Left ventricle myocardium inferior (tissue), 1 donor: ENCODE results near the gene PLD2. TPM values are rescaled to one million over a fixed set of nuclear protein-coding genes. Genes with fewer than 3 reads are reported as not detected.
"Not testable (repeated sequence)": the region's sequence is repeated elsewhere in the genome, so short reads cannot be mapped to it uniquely, and the experiment has no call there.

Experiments
- DNase-seq: peaks from one replicate; pipeline ENCODE4 v3.0.0-alpha.2; 2020
- H3K27ac ChIP-seq: fragments of 200-600 bp; replicated peaks from 2 replicates; pipeline ENCODE4 v1.8.0; 2021
- H3K27me3 ChIP-seq: fragments of 200-600 bp; 2 replicates; pipeline ENCODE4 v1.8.0; 2021; ENCODE audit warnings: low read depth
- H3K36me3 ChIP-seq: fragments of 200-600 bp; 2 replicates; pipeline ENCODE4 v1.8.0; 2021
- H3K4me1 ChIP-seq: fragments of 200-600 bp; 2 replicates; pipeline ENCODE4 v1.8.0; 2021
- H3K4me3 ChIP-seq: fragments of 200-600 bp; 2 replicates; pipeline ENCODE4 v1.8.0; 2021; ENCODE audit warnings: mild to moderate bottlenecking, moderate library complexity
- H3K9me3 ChIP-seq: fragments of 200-600 bp; replicated peaks from 2 replicates; pipeline ENCODE4 v1.8.0; 2021
- CTCF ChIP-seq: fragments of 200-600 bp; IDR thresholded peaks from 2 replicates; pipeline ENCODE4 v1.8.0; 2021; ENCODE audit warnings: antibody characterized with exemption, mild to moderate bottlenecking, borderline replicate concordance
- intact Hi-C: fragments of 100-400 bp; cut with micrococcal nuclease; formaldehyde crosslinking; loops from one replicate; pipeline ENCODE4 v1.11.0; 2022
- total RNA-seq: library from RNA; stranded (reverse); fragmentation: NEBNext Ultra II Directional; extraction: Animal tissue kit (Norgen Biotek cat#: 25700); gene quantifications from one replicate; pipeline ENCODE4 v1.2.1, GENCODE V29; 2021
- donor health status: DM: no; HTN: yes; CAD: no; lungs with severe emphysema.

The PLD2 gene
- total RNA-seq, 1 donor from 2014 or later, result 11.2 TPM

DNA sequence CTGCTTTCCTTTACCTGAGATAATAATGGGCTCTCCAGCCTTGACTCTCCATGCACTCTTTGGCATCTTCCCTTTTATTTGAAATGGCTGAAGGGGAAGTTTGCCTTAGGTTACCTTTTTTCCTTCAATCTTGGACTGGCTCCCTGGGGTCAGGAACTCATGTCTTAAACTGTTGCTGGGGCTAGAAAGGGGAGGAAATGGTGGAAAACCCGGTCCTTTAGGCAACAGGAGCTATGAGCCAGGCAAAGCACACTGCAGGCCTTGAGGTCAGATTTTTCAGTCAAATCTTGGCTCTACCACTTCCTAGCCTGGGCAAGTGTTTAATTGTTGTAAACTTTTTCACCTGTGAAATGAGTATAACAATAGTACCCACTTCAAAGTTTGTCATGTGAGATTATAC is 56.4 kb downstream of the PLD2 start:
- no peak for DNase-seq
- no peaks in the 10 kb centered on the region for H3K27me3 ChIP-seq
- no peaks in the 10 kb centered on the region for H3K9me3 ChIP-seq
- H3K27ac ChIP-seq, result no peak overlapping the region
- H3K36me3 ChIP-seq, result no peaks in the 10 kb centered on the region
- H3K4me1 ChIP-seq, result peaks cover 37% of the 10 kb centered on the region
- no peak overlapping the region for H3K4me3 ChIP-seq
- intact Hi-C loops, result no loop called here
- TF ChIP-seq CTCF, result no peak

DNA sequence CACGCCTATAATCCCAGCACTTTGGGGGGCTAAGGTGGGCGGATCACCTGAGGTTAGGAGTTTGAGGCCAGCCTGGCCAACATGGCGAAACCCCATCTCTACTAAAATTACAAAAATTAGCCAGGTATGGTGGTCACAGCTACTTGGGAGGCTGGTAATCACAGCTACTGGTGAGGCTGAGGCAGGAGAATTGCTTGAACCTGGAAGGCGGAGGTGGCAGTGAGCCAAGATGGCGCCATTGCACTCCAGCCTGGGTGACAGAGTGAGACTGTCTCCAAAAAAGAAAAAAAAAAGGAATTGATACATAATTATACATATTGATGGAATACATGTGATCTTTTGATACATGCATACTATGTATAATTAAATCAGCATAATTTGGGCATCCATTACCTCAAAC is 60.6 kb downstream of the PLD2 start:
- H3K27me3 ChIP-seq, H3K9me3 ChIP-seq, H3K27ac ChIP-seq, H3K36me3 ChIP-seq, DNase-seq, intact Hi-C loops, H3K4me3 ChIP-seq: not testable (repeated sequence)
- H3K4me1 ChIP-seq, result peaks cover 10% of the 10 kb centered on the region

GRCh38 chr17:4869058-4869998 is 62.4 kb downstream of the PLD2 start:
- intact Hi-C loops, H3K27ac ChIP-seq, H3K4me3 ChIP-seq: not testable (repeated sequence)

GRCh38 chr17:4870855-4871254 is 63.9 kb downstream of the PLD2 start:
- no peaks in the 10 kb centered on the region for H3K36me3 ChIP-seq
- intact Hi-C loops, result no loop called here

More at GRCh38 chr17:4869058-4869998, 62.4 kb downstream of the PLD2 start:
- H3K27me3 ChIP-seq, H3K4me1 ChIP-seq, H3K36me3 ChIP-seq, DNase-seq, H3K9me3 ChIP-seq: not testable (repeated sequence)

GRCh38 chr17:4872786-4873185 is 65.8 kb downstream of the PLD2 start:
- no peak for DNase-seq
- TF ChIP-seq CTCF, result no peak
- no peak overlapping the region for H3K27ac ChIP-seq
- no peaks in the 10 kb centered on the region for H3K27me3 ChIP-seq
- intact Hi-C loops, result no loop called here
- H3K4me1 ChIP-seq, result peaks cover 8% of the 10 kb centered on the region
- no peaks in the 10 kb centered on the region for H3K36me3 ChIP-seq
- H3K9me3 ChIP-seq, result no peaks in the 10 kb centered on the region
- no peak overlapping the region for H3K4me3 ChIP-seq

More at GRCh38 chr17:4870855-4871254, 63.9 kb downstream of the PLD2 start:
- Histone ChIP-seq H3K27ac (no peak overlapping the region), H3K27me3 (no peaks in the 10 kb centered on the region), H3K4me1 (peaks cover 8% of the 10 kb centered on the region), H3K9me3 (no peaks in the 10 kb centered on the region), H3K4me3 (no peak overlapping the region)
- no peak for TF ChIP-seq CTCF
- no peak for DNase-seq

Other genes with a start within 250 kb of the PLD2 start
- not detected for gene GGT6, start 246.6 kb upstream of the PLD2 start, total RNA-seq
- 33.4 TPM for gene SMTNL2, start 222.6 kb upstream of the PLD2 start, total RNA-seq
- 0.33 TPM for gene ALOX15, start 165.5 kb upstream of the PLD2 start, total RNA-seq
- gene PELP1, start 103.0 kb upstream of the PLD2 start, total RNA-seq, result 37.1 TPM
- gene ARRB2, start 96.5 kb upstream of the PLD2 start, total RNA-seq, result 28.1 TPM
- gene MED11, start 75.7 kb upstream of the PLD2 start, total RNA-seq, result 18.0 TPM
- 0.08 TPM for gene ZMYND15, start 67.3 kb upstream of the PLD2 start, total RNA-seq
- 3.1 TPM for gene CXCL16, start 67.2 kb upstream of the PLD2 start, total RNA-seq
- not detected for gene TM4SF5, start 35.3 kb upstream of the PLD2 start, total RNA-seq
- 0.63 TPM for gene VMO1, start 20.8 kb upstream of the PLD2 start, total RNA-seq
- gene GLTPD2, start 18.2 kb upstream of the PLD2 start, total RNA-seq, result not detected
- 183 TPM for gene PSMB6, start 11.0 kb upstream of the PLD2 start, total RNA-seq
- 50.9 TPM for gene MINK1, start 26.2 kb downstream of the PLD2 start, total RNA-seq
- gene C17orf107, start 92.4 kb downstream of the PLD2 start, total RNA-seq, result 0.80 TPM
- gene CHRNE, start 95.9 kb downstream of the PLD2 start, total RNA-seq, result 1.5 TPM
- gene GP1BA, start 125.1 kb downstream of the PLD2 start, total RNA-seq, result 0.22 TPM
- 219 TPM for gene SLC25A11, start 132.9 kb downstream of the PLD2 start, total RNA-seq
- gene RNF167, start 133.1 kb downstream of the PLD2 start, total RNA-seq, result 90.7 TPM
- 182 TPM for gene PFN1, start 141.4 kb downstream of the PLD2 start, total RNA-seq
- 827 TPM for gene ENO3, start 144.0 kb downstream of the PLD2 start, total RNA-seq
- 158 TPM for gene SPAG7, start 160.7 kb downstream of the PLD2 start, total RNA-seq
- 33.8 TPM for gene CAMTA2, start 180.5 kb downstream of the PLD2 start, total RNA-seq
- 3.1 TPM for gene INCA1, start 190.4 kb downstream of the PLD2 start, total RNA-seq
- 686 TPM for gene KIF1C, start 190.8 kb downstream of the PLD2 start, total RNA-seq
- not detected for gene SLC52A1, start 228.3 kb downstream of the PLD2 start, total RNA-seq